Heart right ventricle (tissue), 16 donors: ENCODE measurements around the gene NEK5. TPM values are rescaled to one million over a fixed set of nuclear protein-coding genes. Genes with fewer than 3 reads are reported as not detected.
A peak's percentile ranks its signal among the peaks of the same experiment; 100 is the strongest.

Experiments used
- ATAC-seq, 8 donors: fragments of 200-7000 bp; cut with Tn5 transposase; one replicate each; pipeline ENCODE4 v1.9.1; 2020; ENCODE audit warnings: mild to moderate bottlenecking in 8 of 8, moderate library complexity in 8 of 8, moderate number of reproducible peaks in 1 of 8
- DNase-seq, 2 donors: peaks; one replicate each; pipeline ENCODE4 v3.0.0-alpha.2; 2020
- H3K27ac ChIP-seq, 10 donors: fragments of 200-600 bp; sonication (generic) in 2 of 10; one replicate each; pipeline versions ENCODE4 v1.5.0 to v1.8.0; 2020 to 2022; ENCODE audit warnings: mild to moderate bottlenecking in 3 of 10
- H3K27me3 ChIP-seq, 7 donors: fragments of 200-600 bp; one replicate each; pipeline ENCODE4 v1.8.0; 2021 to 2022; ENCODE audit warnings: mild to moderate bottlenecking in 2 of 7
- H3K36me3 ChIP-seq, 9 donors: fragments of 200-600 bp; sonication (generic) in 1 of 9; one replicate each; pipeline versions ENCODE4 v1.5.0 to v1.8.0; 2020 to 2022; ENCODE audit warnings: mild to moderate bottlenecking in 2 of 9
- H3K4me1 ChIP-seq, 9 donors: fragments of 200-600 bp; sonication (generic) in 1 of 9; one replicate each; pipeline versions ENCODE4 v1.5.0 to v1.8.0; 2020 to 2022; ENCODE audit warnings: mild to moderate bottlenecking in 4 of 9
- H3K4me3 ChIP-seq, 10 donors: fragments of 200-600 bp; sonication (generic) in 2 of 10; one replicate each; pipeline versions ENCODE4 v1.5.0 to v1.8.0; 2020 to 2022; ENCODE audit warnings: mild to moderate bottlenecking in 7 of 10, moderate library complexity in 2 of 10
- H3K9me3 ChIP-seq, 11 donors: fragments of 200-600 bp in 10 of 11; sonication (generic) in 2 of 11; one replicate each; pipeline versions ENCODE4 v1.5.0 to v1.8.0; 2013 to 2022; ENCODE audit warnings: mild to moderate bottlenecking in 2 of 11, control low read depth in 1 of 11, moderate library complexity in 1 of 11
- CTCF ChIP-seq, 9 donors: fragments of 200-600 bp; sonication (generic) in 2 of 9; IDR thresholded peaks; one replicate each; pipeline versions ENCODE4 v1.5.0 to v1.8.0; 2021 to 2022; ENCODE audit warnings: antibody characterized with exemption in 9 of 9, mild to moderate bottlenecking in 5 of 9, moderate library complexity in 1 of 9
- WGBS, 2 donors: extraction: QIAGEN DNeasy Blood & Tissue Kit; methylation state at CpG; one replicate each; pipeline ENCODE4 v1.1.7; 2013; ENCODE audit warnings: inconsistent platforms in 1 of 2; 5-methylcytosine and 5-hydroxymethylcytosine counted together
- intact Hi-C, 10 donors: fragments of 100-400 bp; cut with DNase I; formaldehyde crosslinking; loops; one replicate each; pipeline versions ENCODE4 v1.11.1 to v1.14.2; 2022
- polyA plus RNA-seq, 2 donors: library from polyadenylated mRNA; stranded (reverse); fragments of 200-250 nt; gene quantifications; one replicate each; pipeline ENCODE4 v1.2.3, GENCODE V29; 2013
- total RNA-seq, 10 donors: library from RNA; stranded (reverse); fragmentation: NEBNext Ultra II Directional in 3 of 10; extraction: Animal tissue kit (Norgen Biotek cat#: 25700) in 3 of 10; gene quantifications; one replicate each; pipeline versions ENCODE4 v1.2.1 to v1.2.4, GENCODE V29; 2021 to 2023
- donor health status: Arrhythmogenic right ventricular cardiomyopathy.
- donor health status: ischemic (EF 13 %, LVEDD 7.1; RV severe dilation, severe dysfunction).
- donor health status: healthy with polysubstance abuse.
- donor health status: DM: no; HTN: yes; CAD: no.
- donor health status: DM: no; HTN: no; CAD: no.
- donor health status: ischemic (EF 25% LVEDD 6.9; RV normal size, moderate dysfunction).
- donor health status: ischemic (EF 25% LVEDD 5.7; RV mildly dilated, moderate dysfunction).
- donor health status: healthy.
- donor health status: DM: yes; HTN: yes; CAD: no.
- donor health status: Ischemic cardiomyopathy.
- donor health status: ischemic (EF 35%, LVEDD 5.7; RV mildly dilated, moderate dysfunction).
- donor health status: nonischemic (EF 11% LVEDD 7.7; RV severe dilation, severe dysfunction).
- donor health status: DM: yes; HTN: yes; CAD: no.
- donor health status: PGD.
- donor health status: ischemic (EF 29% LVEDD 5.4; RV normal size, mild dysfunction).
- donor health status: nonischemic (EF 23%, LVEDD 6.1; RV moderate dilation, normal function).

Gene NEK5
- total and polyA plus RNA-seq, 12 donors: 0.03 to 0.93 (median 0.25) TPM; not detected in 1

- no peak for TF ChIP-seq CTCF (IDR thresholded peaks at IDR 0.05)
Observed at GRCh38 chr13:52009946-52010345, 118.9 kb downstream of the NEK5 start.

GRCh38 chr13:52006523-52007245 is 122.2 kb downstream of the NEK5 start:
- intact Hi-C loops: loop anchor here in 2 of 10 donors (5.0 to 10.0 kb wide), 2 partner anchors 121 to 448 kb away; partner anchors contain the start of genes NEK5 (in 2 of the 2), CKAP2 (in 1 of the 2) and VPS36 (in 1 of the 2)
- Histone ChIP-seq H3K4me3 (no peak overlapping the region), H3K36me3 (peaks cover 0 to 4% (median 0%) of the 10 kb centered on the region in 9 donors), H3K9me3 (no peaks in the 10 kb centered on the region), H3K27me3 (peaks cover 0 to 19% (median 0%) of the 10 kb centered on the region in 7 donors), H3K4me1 (peaks cover 0 to 16% (median 12%) of the 10 kb centered on the region in 9 donors), H3K27ac (no peak overlapping the region)
- DNase-seq: no peak
- 91% methylated on average over 8 of the region's 8 CpGs for WGBS, 2 donors
- ATAC-seq: no peak
- TF ChIP-seq CTCF (IDR thresholded peaks at IDR 0.05): no peak

More at GRCh38 chr13:52009946-52010345, 118.9 kb downstream of the NEK5 start:
- 70 to 72% methylated on average over 6 of the region's 6 CpGs for WGBS, 2 donors
- ATAC-seq (no peak), DNase-seq (no peak)
- peaks cover 0 to 19% (median 0%) of the 10 kb centered on the region in 7 donors for H3K27me3 ChIP-seq
- H3K27ac ChIP-seq: no peak overlapping the region
- peaks cover 0 to 4% (median 0%) of the 10 kb centered on the region in 9 donors for H3K36me3 ChIP-seq
- peaks cover 0 to 34% (median 27%) of the 10 kb centered on the region in 9 donors for H3K4me1 ChIP-seq
- intact Hi-C loops: loop anchor here in 3 of 10 donors (2.0 to 10.0 kb wide), 4 partner anchors 25 to 445 kb away; partner anchors contain the start of genes NEK5 (in 2 of the 3), CKAP2 (in 1 of the 3) and VPS36 (in 1 of the 3)
- H3K9me3 ChIP-seq: no peaks in the 10 kb centered on the region
- H3K4me3 ChIP-seq: peak overlapping the region in 3 of 10 donors; percentile 93 to 97 (median 96)

- intact Hi-C loops: loop anchor here in 2 of 10 donors (5.0 to 10.0 kb wide), 2 partner anchors 121 to 449 kb away; partner anchors contain the start of genes NEK5 (in 2 of the 2), CKAP2 (in 1 of the 2) and VPS36 (in 1 of the 2)
- Histone ChIP-seq H3K27me3 (peaks cover 0 to 12% (median 0%) of the 10 kb centered on the region in 7 donors), H3K4me3 (no peak overlapping the region), H3K27ac (no peak overlapping the region), H3K9me3 (no peaks in the 10 kb centered on the region), H3K36me3 (peaks cover 0 to 4% (median 0%) of the 10 kb centered on the region in 9 donors), H3K4me1 (peaks cover 0 to 14% (median 10%) of the 10 kb centered on the region in 9 donors)
- 93 to 94% methylated on average over 13 of the region's 13 CpGs for WGBS, 2 donors
- no peak for DNase-seq
- ATAC-seq: no peak
- TF ChIP-seq CTCF (IDR thresholded peaks at IDR 0.05): no peak
Observed at GRCh38 chr13:52005841-52006522, 122.9 kb downstream of the NEK5 start.
